NCI-H128 (cell line): ENCODE measurements around the gene PRKCH.

ENCODE experiments used
- DNase-seq: peaks from one replicate; lab custom pipeline; 2025; ENCODE audit not compliant: unreplicated experiment; lab: John Stamatoyannopoulos, UW

PRKCH gene

GRCh38 chr14:61360796-61361525 lies 39.6 kb downstream of the PRKCH start:
- no peak for DNase-seq

GRCh38 chr14:61362072-61362750 lies 40.8 kb downstream of the PRKCH start:
- DNase-seq = no peak

- no peak for DNase-seq
Measured at GRCh38 chr14:61364243-61364642, 42.9 kb downstream of the PRKCH start.

- no peak for DNase-seq
Measured at GRCh38 chr14:61365667-61366212, 44.4 kb downstream of the PRKCH start.

GRCh38 chr14:61368114-61368710 lies 46.8 kb downstream of the PRKCH start:
- DNase-seq = no peak

GRCh38 chr14:61368781-61369453 lies 47.5 kb downstream of the PRKCH start:
- no peak for DNase-seq

- DNase-seq = no peak
Measured at GRCh38 chr14:61369454-61369810, 48.1 kb downstream of the PRKCH start.

GRCh38 chr14:61372379-61372778 lies 51.0 kb downstream of the PRKCH start:
- DNase-seq = no peak

GRCh38 chr14:61372842-61373555 lies 51.6 kb downstream of the PRKCH start:
- no peak for DNase-seq

- DNase-seq = no peak
Measured at GRCh38 chr14:61374284-61374683, 52.9 kb downstream of the PRKCH start.

GRCh38 chr14:61375218-61375617 lies 53.8 kb downstream of the PRKCH start:
- DNase-seq = no peak

GRCh38 chr14:61376314-61376713 lies 54.9 kb downstream of the PRKCH start:
- no peak for DNase-seq

GRCh38 chr14:61377749-61378148 lies 56.4 kb downstream of the PRKCH start:
- no peak for DNase-seq

GRCh38 chr14:61379639-61380184 lies 58.3 kb downstream of the PRKCH start:
- DNase-seq = no peak

GRCh38 chr14:61380984-61381383 lies 59.6 kb downstream of the PRKCH start:
- no peak for DNase-seq

GRCh38 chr14:61381553-61381952 lies 60.2 kb downstream of the PRKCH start:
- no peak for DNase-seq

GRCh38 chr14:61382842-61383241 lies 61.5 kb downstream of the PRKCH start:
- no peak for DNase-seq

- no peak for DNase-seq
Measured at GRCh38 chr14:61385002-61385685, 63.8 kb downstream of the PRKCH start.

- no peak for DNase-seq
Measured at GRCh38 chr14:61386173-61386772, 64.9 kb downstream of the PRKCH start.

GRCh38 chr14:61387076-61387475 lies 65.7 kb downstream of the PRKCH start:
- DNase-seq = no peak
